ENCODE data around the gene CDK5RAP2.

Gene CDK5RAP2

DNA sequence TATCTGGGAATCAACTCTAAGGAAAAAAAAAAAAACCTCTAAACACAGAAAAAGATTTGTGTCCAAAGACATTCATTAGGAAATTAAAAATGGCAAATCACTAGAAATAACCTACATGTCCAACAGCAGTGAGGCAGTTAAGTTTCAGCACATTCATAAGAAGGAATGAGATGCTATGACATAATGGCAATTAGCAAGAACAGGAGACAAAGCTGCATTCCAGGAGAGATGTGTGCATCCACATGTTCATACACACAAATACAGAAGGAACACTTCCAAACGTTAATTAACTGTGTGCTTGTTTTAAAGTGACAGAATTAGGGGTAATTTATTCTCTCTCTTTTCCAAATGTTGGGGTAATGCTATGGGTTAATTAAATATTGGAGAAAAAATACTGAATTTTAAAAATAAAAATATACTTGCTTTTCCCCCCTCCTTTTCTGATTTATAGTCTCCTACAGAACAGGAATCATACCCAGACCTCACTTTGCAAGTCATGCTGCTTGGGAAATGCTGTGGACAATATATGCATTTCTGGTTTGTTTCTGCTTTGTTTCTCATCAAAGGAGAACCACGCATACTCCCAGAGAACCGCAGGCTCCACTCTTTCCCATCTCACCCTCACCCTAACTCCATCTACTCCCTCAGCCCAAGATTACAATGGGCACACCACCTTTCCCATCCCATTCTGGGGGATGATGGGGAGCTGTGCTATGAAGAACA is 114.1 kb downstream of the CDK5RAP2 start:
- Histone ChIP-seq H3K27ac (ENCODE audit: extremely low read depth, low read depth, low read length) (no peak overlapping the region), H3K9me3 (ENCODE audit: control insufficient read depth, insufficient read depth, low read depth, low read length) (no peaks in the 10 kb centered on the region), H3K4me1 (ENCODE audit: control insufficient read depth, insufficient read depth, low read length) (no peaks in the 10 kb centered on the region), H3K36me3 (ENCODE audit: control insufficient read depth in 2 of 2, insufficient read depth in 1 of 2, low read length in 2 of 2) (peaks cover 4 to 53% of the 10 kb centered on the region in 2 experiments; a peak in 1 of 3 replicates), H3K4me3 (ENCODE audit: low read depth, low read length) (no peak overlapping the region)
- POLR2A ChIA-PET, result no interaction called here
- TF ChIP-seq ZNF2 (tag by site-specific recombination; IDR thresholded peaks at IDR 0.05) (no peak), ZXDB (tag by site-specific recombination; IDR thresholded peaks at IDR 0.05) (no peak), ZNF292 (tag by site-specific recombination; IDR thresholded peaks at IDR 0.05; ENCODE audit: borderline replicate concordance, low read depth) (no peak), ZNF433 (tag by site-specific recombination; IDR thresholded peaks at IDR 0.05; ENCODE audit: low read depth) (no peak), ZNF776 (tag by site-specific recombination; IDR thresholded peaks at IDR 0.05; ENCODE audit: borderline replicate concordance) (no peak), ZNF701 (tag by site-specific recombination; IDR thresholded peaks at IDR 0.05) (no peak), PRDM1 (tag by site-specific recombination; IDR thresholded peaks at IDR 0.05) (no peak), GLI4 (tag by site-specific recombination; IDR thresholded peaks at IDR 0.05) (no peak), ZNF140 (tag by site-specific recombination; IDR thresholded peaks at IDR 0.05) (no peak), ZNF155 (tag by site-specific recombination; IDR thresholded peaks at IDR 0.05) (no peak), ZNF501 (tag by site-specific recombination; IDR thresholded peaks at IDR 0.05) (no peak), ZNF76 (tag by site-specific recombination; IDR thresholded peaks at IDR 0.05; ENCODE audit: borderline replicate concordance, low read depth) (no peak), ZNF10 (tag by site-specific recombination; IDR thresholded peaks at IDR 0.05) (no peak)
- TF ChIP-seq, protein P1, sequence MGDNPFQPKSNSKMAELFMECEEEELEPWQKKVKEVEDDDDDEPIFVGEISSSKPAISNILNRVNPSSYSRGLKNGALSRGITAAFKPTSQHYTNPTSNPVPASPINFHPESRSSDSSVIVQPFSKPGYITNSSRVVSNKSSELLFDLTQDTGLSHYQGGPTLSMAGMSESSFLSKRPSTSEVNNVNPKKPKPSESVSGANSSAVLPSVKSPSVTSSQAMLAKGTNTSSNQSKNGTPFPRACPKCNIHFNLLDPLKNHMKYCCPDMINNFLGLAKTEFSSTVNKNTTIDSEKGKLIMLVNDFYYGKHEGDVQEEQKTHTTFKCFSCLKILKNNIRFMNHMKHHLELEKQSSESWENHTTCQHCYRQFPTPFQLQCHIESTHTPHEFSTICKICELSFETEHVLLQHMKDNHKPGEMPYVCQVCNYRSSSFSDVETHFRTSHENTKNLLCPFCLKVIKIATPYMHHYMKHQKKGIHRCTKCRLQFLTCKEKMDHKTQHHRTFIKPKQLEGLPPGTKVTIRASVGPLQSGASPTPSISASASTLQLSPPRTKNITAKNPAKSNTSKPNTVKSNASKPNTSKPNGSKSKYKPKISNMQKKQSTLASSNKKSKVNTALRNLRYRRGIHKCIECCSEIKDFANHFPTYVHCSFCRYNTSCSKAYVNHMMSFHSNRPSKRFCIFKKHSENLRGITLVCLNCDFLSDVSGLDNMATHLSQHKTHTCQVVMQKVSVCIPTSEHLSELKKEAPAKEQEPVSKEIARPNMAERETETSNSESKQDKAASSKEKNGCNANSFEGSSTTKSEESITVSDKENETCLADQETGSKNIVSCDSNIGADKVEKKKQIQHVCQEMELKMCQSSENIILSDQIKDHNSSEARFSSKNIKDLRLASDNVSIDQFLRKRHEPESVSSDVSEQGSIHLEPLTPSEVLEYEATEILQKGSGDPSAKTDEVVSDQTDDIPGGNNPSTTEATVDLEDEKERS (tag by site-specific recombination; IDR thresholded peaks at IDR 0.05), result no peak
- TF ChIP-seq, protein P2, sequence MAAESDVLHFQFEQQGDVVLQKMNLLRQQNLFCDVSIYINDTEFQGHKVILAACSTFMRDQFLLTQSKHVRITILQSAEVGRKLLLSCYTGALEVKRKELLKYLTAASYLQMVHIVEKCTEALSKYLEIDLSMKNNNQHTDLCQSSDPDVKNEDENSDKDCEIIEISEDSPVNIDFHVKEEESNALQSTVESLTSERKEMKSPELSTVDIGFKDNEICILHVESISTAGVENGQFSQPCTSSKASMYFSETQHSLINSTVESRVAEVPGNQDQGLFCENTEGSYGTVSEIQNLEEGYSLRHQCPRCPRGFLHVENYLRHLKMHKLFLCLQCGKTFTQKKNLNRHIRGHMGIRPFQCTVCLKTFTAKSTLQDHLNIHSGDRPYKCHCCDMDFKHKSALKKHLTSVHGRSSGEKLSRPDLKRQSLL (tag by site-specific recombination; IDR thresholded peaks at IDR 0.05), result no peak
- TF ChIP-seq, protein P3, sequence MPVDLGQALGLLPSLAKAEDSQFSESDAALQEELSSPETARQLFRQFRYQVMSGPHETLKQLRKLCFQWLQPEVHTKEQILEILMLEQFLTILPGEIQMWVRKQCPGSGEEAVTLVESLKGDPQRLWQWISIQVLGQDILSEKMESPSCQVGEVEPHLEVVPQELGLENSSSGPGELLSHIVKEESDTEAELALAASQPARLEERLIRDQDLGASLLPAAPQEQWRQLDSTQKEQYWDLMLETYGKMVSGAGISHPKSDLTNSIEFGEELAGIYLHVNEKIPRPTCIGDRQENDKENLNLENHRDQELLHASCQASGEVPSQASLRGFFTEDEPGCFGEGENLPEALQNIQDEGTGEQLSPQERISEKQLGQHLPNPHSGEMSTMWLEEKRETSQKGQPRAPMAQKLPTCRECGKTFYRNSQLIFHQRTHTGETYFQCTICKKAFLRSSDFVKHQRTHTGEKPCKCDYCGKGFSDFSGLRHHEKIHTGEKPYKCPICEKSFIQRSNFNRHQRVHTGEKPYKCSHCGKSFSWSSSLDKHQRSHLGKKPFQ (tag by site-specific recombination; IDR thresholded peaks at IDR 0.05), result no peak
- TF ChIP-seq, protein P4, sequence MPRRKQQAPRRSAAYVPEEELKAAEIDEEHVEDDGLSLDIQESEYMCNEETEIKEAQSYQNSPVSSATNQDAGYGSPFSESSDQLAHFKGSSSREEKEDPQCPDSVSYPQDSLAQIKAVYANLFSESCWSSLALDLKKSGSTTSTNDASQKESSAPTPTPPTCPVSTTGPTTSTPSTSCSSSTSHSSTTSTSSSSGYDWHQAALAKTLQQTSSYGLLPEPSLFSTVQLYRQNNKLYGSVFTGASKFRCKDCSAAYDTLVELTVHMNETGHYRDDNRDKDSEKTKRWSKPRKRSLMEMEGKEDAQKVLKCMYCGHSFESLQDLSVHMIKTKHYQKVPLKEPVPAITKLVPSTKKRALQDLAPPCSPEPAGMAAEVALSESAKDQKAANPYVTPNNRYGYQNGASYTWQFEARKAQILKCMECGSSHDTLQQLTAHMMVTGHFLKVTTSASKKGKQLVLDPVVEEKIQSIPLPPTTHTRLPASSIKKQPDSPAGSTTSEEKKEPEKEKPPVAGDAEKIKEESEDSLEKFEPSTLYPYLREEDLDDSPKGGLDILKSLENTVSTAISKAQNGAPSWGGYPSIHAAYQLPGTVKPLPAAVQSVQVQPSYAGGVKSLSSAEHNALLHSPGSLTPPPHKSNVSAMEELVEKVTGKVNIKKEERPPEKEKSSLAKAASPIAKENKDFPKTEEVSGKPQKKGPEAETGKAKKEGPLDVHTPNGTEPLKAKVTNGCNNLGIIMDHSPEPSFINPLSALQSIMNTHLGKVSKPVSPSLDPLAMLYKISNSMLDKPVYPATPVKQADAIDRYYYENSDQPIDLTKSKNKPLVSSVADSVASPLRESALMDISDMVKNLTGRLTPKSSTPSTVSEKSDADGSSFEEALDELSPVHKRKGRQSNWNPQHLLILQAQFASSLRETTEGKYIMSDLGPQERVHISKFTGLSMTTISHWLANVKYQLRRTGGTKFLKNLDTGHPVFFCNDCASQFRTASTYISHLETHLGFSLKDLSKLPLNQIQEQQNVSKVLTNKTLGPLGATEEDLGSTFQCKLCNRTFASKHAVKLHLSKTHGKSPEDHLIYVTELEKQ (tag by site-specific recombination; IDR thresholded peaks at IDR 0.05; ENCODE audit: borderline replicate concordance), result no peak
- TF ChIP-seq, protein P5, sequence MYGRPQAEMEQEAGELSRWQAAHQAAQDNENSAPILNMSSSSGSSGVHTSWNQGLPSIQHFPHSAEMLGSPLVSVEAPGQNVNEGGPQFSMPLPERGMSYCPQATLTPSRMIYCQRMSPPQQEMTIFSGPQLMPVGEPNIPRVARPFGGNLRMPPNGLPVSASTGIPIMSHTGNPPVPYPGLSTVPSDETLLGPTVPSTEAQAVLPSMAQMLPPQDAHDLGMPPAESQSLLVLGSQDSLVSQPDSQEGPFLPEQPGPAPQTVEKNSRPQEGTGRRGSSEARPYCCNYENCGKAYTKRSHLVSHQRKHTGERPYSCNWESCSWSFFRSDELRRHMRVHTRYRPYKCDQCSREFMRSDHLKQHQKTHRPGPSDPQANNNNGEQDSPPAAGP (tag by site-specific recombination; IDR thresholded peaks at IDR 0.05), result no peak
- CTCF ChIA-PET, result interaction anchor here (0.9 kb wide), 1 partner anchor 12 kb away, joined by 3 read pairs; no protein-coding TSS in a partner anchor
